Inflammatory macrophage (primary cell): ENCODE data around the gene FARS2.

Experiments used
- DNase-seq, 2 donors: peaks; one replicate each; pipeline ENCODE4 v3.0.0-alpha.2; 2020 to 2022

FARS2 gene

GRCh38 chr6:5249451-5250122 lies 11.7 kb upstream of the FARS2 start:
- no peak for DNase-seq

- no peak for DNase-seq
Measured at GRCh38 chr6:5250451-5250850, 10.9 kb upstream of the FARS2 start.

DNA sequence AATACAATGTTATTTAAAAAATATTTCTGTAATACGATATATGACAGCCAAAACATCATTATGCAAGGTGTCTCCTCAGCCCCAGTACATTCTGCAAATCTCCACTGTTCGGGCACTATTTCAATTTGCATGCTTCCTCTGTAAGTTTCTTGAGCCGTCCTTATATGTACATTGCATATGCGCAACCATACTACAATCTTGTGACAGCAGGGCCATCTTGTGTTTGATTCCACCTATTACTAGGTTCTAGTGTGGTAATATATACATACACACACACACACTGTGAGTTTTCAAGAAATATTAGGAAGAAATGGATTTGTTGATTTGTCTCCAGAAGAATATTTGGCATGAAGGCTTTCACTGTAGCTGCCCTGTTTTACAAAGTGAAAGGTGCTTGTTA lies 10.4 kb upstream of the FARS2 start:
- DNase-seq = no peak

DNA sequence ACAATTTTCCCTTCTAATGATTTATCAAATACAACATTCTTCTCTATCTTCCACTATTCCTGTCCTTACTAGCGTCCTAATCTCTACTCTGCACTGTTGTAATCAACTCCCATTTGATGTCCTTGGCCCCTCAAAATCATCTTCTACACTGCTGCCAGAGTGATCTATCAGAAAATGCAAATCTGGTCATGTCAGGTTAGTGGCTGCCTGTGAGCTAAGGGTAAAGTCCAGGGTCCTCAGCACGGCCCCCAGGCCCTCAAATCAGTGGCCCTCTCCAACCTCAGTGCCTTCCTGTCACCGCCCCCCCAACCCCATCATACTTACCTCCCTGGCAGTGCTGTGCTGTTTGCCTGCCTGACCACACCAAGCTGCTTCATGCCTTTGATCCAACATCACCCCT lies 4.4 kb upstream of the FARS2 start:
- no peak for DNase-seq

- no peak for DNase-seq
Measured at GRCh38 chr6:5257400-5257799, 3.9 kb upstream of the FARS2 start.

DNA sequence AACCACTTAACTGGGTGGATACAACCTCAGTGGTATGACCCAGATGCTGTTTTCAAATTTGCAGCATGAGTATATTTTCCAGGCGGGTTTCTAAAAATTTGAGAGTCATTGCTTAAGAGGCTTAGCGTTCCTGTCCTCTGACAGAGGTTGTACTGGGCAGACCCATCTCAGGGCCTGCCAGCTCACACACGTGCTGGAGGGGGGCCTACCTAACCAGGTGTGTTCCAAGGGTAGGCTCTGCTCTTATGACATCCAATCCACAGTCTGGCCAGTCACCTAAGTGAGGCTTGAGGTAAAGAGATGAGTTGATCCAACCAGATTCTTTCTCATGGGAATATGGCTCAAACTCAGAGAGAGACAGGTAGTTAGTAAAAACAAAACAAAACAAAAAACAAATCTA lies 1.9 kb upstream of the FARS2 start:
- DNase-seq = no peak

- peak; percentile 47 to 50 for DNase-seq
Measured at GRCh38 chr6:5260111-5260620, 1.1 kb upstream of the FARS2 start.

GRCh38 chr6:5261545-5262109 lies 314 bp downstream of the FARS2 start:
- DNase-seq = no peak

DNA sequence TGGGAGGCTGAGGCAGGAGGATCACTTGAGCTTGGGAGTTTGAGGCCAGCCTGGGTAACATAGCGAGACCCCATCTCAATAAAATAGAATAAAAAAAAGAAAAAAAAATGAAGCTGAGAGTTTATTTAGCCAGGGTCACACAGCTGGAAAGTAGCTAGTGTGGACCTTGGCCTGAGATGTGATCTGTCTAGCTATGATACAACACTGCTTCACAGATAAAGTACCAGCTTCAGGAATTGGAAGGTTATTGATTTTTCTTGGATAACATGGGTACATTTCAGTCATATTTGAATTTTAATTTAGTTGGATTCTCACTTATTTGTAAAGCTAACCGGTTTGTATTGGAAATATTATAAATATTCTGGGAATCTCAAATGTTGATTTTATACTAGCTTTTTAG lies 5.1 kb downstream of the FARS2 start:
- DNase-seq = no peak

GRCh38 chr6:5270093-5270680 lies 8.9 kb downstream of the FARS2 start:
- DNase-seq = no peak

- DNase-seq = no peak
Measured at GRCh38 chr6:5271926-5272325, 10.6 kb downstream of the FARS2 start.

- peak; percentile 27 to 33 for DNase-seq
Measured at GRCh38 chr6:5274231-5274630, 12.9 kb downstream of the FARS2 start.

DNA sequence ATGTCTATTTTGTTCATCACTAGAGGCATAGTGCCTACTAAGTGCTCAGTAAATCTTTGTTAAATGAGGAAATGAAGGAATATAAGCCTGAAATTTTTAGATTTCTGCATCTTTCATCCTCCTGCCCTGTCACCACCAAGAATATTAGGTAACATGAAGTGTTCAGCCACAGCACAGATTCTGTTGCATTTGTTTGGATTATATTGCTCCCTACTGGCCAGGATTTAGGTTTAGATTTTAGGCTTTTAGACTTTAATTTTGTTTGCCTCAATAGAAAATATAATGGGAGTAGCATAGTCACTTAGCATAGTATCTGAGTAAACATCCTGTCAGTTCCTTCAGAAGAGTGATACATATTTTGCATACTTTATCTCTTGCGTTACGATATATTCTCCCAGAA lies 14.2 kb downstream of the FARS2 start:
- DNase-seq = no peak

GRCh38 chr6:5276581-5276980 lies 15.3 kb downstream of the FARS2 start:
- no peak for DNase-seq

- no peak for DNase-seq
Measured at GRCh38 chr6:5277589-5277988, 16.3 kb downstream of the FARS2 start.

- no peak for DNase-seq
Measured at GRCh38 chr6:5278047-5278446, 16.7 kb downstream of the FARS2 start.

- DNase-seq = no peak
Measured at GRCh38 chr6:5278565-5279120, 17.3 kb downstream of the FARS2 start.

- DNase-seq = no peak
Measured at GRCh38 chr6:5279891-5280338, 18.6 kb downstream of the FARS2 start.

- peak; percentile 35 to 36 for DNase-seq
Measured at GRCh38 chr6:5280920-5281319, 19.6 kb downstream of the FARS2 start.

GRCh38 chr6:5282191-5282623 lies 20.9 kb downstream of the FARS2 start:
- DNase-seq = peak in 1 of 2 donors; percentile 43

GRCh38 chr6:5285081-5285480 lies 23.8 kb downstream of the FARS2 start:
- DNase-seq = no peak

- no peak for DNase-seq
Measured at GRCh38 chr6:5285526-5285925, 24.2 kb downstream of the FARS2 start.

GRCh38 chr6:5286780-5287179 lies 25.5 kb downstream of the FARS2 start:
- no peak for DNase-seq
